ENCODE measurements around the gene HS6ST1.

DNA sequence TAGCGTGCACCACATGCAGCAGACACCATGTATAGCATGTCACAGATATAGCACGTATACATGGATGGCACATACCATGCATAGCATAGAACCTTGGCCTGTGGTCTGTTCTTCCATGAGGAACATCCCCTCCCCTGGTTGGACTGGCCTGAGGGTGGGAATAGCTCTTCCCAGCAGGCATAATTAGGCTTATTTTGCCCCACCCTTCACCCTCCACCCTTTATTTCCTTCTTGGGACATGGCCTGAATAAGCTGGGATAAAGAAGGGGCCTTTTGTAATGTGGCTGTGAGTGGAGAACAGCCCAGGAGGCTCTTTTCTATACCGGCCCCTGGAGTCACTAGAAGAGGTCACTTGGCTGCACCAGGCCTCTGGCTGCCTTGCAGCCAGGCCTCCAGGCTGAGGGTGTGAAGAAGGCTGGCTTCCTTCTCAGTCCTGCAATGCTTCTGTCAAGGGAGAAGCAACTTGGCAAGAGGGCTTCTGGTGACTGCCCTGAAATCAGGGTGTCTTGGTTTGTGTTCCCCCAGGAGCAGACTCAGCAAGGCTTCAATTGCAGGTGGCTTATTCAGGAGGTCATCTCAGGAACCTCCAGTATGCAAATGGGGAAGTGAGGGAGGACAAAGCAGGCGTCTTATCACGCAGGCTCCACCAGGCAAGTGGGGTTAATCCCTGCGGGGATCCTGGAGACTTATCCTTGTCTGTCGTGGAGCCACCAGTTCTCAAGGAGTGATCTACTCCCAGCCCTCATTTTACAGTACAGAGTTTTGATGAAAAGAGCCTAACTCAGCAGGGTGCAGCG, 68.2 kb downstream of the HS6ST1 start:
- TF ChIP-seq, protein P1, sequence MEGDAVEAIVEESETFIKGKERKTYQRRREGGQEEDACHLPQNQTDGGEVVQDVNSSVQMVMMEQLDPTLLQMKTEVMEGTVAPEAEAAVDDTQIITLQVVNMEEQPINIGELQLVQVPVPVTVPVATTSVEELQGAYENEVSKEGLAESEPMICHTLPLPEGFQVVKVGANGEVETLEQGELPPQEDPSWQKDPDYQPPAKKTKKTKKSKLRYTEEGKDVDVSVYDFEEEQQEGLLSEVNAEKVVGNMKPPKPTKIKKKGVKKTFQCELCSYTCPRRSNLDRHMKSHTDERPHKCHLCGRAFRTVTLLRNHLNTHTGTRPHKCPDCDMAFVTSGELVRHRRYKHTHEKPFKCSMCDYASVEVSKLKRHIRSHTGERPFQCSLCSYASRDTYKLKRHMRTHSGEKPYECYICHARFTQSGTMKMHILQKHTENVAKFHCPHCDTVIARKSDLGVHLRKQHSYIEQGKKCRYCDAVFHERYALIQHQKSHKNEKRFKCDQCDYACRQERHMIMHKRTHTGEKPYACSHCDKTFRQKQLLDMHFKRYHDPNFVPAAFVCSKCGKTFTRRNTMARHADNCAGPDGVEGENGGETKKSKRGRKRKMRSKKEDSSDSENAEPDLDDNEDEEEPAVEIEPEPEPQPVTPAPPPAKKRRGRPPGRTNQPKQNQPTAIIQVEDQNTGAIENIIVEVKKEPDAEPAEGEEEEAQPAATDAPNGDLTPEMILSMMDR (conservative IDR thresholded peaks at IDR 0.05 in 1 of 2, IDR thresholded peaks at IDR 0.05 in 1 of 2; ENCODE audit: extremely low read depth in 1 of 2, insufficient read depth in 1 of 2, low read depth in 1 of 2, low read length in 2 of 2), result no peak
- no peak for TF ChIP-seq EZH2 (IDR thresholded peaks at IDR 0.05; ENCODE audit: borderline replicate concordance, low read length)
